GF-D8 (cell line): ENCODE results near the gene ZNF557.
A peak's percentile ranks its signal among the peaks of the same experiment; 100 is the strongest.

Experiments
- DNase-seq: peaks from one replicate; lab custom pipeline; 2025; lab: John Stamatoyannopoulos, UW

ZNF557 gene

GRCh38 chr19:7076151-7076550 lies 6.6 kb downstream of the ZNF557 start:
- DNase-seq: no peak

DNA sequence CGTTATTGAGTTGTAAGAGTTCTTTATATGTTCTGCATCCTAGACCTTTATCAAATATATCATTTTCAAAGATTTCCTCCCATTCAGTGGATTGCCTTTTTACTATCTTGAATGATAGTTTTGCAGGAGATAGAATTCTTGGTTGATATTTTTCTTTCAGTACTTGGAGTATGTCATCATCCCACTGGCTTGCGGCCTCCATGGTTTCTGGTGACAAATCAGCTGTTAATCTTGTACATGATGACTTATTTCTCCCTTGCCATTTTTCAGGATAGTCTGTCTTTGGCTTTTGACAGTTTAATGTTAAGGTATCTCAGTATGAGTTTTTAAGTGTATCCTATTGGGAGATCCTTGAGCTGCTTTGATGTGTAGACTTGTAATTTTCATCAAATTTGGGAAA lies 8.5 kb downstream of the ZNF557 start:
- DNase-seq: no peak

DNA sequence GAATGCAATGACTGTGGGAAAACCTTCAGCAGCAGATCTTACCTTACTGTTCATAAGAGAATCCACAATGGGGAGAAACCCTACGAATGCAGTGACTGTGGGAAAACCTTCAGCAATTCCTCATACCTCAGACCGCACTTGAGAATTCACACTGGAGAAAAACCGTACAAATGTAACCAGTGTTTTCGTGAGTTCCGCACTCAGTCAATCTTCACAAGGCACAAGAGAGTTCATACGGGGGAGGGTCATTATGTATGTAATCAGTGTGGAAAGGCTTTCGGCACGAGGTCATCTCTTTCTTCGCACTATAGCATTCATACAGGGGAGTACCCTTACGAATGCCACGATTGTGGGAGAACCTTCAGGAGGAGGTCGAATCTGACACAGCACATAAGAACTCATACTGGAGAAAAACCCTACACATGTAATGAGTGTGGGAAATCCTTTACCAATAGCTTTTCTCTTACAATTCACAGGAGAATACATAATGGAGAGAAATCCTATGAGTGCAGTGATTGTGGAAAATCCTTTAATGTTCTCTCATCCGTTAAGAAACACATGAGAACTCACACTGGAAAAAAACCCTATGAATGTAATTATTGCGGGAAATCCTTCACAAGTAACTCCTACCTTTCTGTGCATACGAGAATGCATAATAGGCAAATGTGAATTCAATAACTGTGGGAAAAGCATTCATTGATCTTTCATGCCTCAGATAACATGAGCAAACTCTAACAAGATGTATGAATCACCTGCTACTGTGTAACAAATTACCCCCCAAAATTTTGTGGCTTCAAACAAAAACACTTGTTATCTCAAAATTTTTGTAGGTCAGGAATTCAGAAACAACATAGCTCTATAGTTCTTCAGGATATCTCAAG lies 13.8 kb downstream of the ZNF557 start:
- no peak for DNase-seq

DNA sequence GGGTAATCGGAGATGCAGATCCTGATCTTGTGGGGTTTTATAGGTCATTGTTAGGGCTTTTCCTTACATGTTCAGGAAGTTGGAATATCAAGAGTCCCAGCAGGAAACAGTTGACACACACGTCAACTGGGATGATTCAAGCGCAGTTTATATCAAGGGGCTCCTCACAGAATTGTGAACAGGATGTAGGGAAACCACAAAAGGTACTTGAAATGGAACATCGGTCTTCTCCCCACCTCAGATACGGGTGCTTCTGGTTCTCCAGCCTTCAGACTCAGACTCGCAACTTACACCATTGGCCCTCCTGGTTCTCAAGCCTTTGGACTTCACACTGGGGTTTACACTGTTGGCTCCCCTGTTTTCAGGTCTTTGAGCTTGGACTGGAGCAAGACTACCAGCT lies 19.5 kb downstream of the ZNF557 start:
- DNase-seq: no peak

DNA sequence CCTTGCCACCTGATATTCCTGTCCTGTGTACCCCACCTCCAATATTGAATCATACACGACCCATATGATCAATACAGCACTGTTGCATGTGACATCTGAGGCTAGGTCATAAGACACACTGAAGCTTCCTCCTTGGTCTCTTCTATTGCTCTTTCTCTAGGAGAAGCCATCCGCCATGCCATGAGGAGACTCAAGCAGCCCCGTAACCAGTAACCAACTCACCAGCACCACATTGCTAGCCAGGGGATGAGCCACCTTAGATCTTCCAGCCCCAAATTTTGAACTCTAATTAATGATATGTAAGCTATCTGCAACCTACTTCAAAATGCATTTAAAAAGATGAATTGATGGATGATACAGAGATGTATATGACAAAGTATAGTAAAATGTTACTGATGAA lies 28.6 kb downstream of the ZNF557 start:
- DNase-seq: no peak

GRCh38 chr19:7098701-7099596 lies 29.4 kb downstream of the ZNF557 start:
- peak; percentile 59 for DNase-seq

- DNase-seq: no peak
These were observed 30.1 kb downstream of the ZNF557 start for GRCh38 chr19:7099597-7099921.

- no peak for DNase-seq
These were observed 32.2 kb downstream of the ZNF557 start for GRCh38 chr19:7101498-7102253.

- no peak for DNase-seq
These were observed 35.4 kb downstream of the ZNF557 start for GRCh38 chr19:7104747-7105447.

GRCh38 chr19:7106711-7107657 lies 37.5 kb downstream of the ZNF557 start:
- no peak for DNase-seq

DNA sequence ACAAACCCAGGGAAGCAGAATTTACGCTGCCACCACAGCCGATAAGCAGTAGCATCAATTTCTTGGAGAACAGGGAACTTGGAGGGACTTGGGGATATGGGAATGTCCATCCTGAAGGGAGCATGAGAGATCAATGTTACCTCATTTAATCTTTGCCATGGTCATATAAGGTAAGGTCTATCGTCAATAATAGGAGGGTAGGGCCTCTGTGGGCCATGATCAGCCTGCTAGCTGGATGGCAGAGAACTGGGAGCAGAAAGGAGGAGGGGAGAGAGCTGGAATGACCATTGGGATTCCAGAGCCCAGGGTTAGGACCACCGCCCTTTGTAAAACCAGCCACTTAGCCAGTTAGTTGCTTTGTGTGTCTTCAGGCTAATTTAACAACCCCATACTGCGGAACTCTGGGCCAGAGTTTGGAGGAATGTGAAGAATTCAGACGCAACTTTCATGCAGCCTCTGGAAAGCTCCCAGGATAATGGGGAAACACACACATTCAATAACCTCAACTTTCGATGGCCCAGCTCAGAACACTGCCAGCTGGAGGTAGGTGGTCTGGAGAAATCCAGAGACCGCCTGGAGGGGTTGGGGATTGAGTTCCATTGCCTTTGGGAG lies 40.3 kb downstream of the ZNF557 start:
- DNase-seq: no peak

GRCh38 chr19:7112675-7113074 lies 43.2 kb downstream of the ZNF557 start:
- DNase-seq: no peak

GRCh38 chr19:7113233-7113632 lies 43.7 kb downstream of the ZNF557 start:
- no peak for DNase-seq

DNA sequence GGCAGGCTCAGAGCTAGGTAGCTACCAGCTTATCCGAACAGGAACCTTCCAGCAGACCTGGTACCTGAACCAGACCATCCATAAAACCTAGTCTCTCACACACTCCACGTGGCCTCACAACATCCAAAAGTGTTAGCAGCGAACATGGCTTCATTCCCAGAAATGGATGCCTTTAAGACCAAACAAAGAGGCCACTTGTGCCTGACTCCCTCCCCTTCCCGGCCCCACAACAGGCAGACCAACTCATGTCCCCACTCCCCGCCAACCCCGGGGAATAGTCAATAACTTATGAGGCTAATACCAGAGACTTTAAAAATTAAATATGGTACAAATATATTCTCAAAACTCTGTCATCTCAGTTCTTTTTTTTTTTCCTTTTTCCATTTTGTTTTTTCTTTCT lies 46.2 kb downstream of the ZNF557 start:
- DNase-seq: no peak

- DNase-seq: no peak
These were observed 47.7 kb downstream of the ZNF557 start for GRCh38 chr19:7117248-7117647.

GRCh38 chr19:7119582-7119981 lies 50.1 kb downstream of the ZNF557 start:
- DNase-seq: no peak

DNA sequence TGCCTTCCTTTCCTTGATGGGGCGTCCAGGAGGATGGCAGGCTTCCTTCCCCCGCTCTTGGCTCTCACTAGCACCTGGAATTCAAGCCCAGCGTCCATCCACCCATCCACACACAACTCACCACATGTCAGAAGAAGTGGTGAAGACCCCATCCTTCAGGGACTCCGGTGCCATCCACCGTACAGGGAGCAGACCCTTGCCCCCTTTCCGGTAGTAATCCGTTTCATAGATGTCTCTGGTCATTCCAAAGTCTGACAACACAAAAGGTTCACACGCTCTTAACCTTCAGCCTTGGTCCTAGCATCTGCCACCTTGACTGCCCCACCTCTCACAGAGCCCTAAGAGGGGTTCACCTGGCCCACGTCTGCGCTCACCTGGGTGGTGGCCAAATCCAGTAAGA lies 51.0 kb downstream of the ZNF557 start:
- DNase-seq: no peak

GRCh38 chr19:7122701-7123100 lies 53.2 kb downstream of the ZNF557 start:
- DNase-seq: no peak

DNA sequence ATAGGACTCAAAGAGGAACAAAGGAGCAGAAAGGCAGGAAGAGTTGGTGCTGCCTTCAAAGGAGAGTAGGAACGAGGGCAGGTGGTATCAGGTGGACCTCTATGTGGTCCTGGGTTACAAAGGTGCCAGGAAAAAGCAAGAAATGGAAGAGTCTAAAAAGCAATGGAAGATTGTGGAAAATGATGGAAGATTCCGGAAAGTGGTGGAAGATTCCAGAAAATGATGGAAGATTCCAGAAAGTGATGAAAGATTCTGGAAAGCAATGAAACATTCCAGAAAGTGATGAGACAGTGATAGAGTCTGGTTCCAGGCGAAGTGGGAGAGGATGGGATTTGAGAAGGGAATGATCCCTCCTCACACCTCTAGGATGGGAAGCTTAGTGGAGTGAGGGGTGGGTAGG lies 55.3 kb downstream of the ZNF557 start:
- no peak for DNase-seq

DNA sequence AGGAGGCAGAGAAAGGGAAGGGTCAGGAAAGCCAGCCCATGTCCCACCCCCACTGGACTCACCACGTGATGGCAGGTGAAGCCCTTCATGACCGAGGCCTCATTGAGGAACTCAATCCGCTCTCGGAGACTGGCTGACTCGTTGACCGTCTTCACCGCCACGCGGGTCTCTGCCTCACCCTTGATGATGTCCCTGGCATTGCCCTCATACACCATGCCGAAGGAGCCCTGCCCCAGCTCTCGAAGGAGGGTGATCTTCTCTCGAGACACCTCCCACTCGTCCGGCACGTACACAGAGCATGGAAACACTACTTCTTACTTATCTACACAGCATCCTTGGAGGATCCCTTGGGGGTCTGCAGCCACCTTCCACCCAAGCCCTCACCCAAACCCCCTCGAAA lies 55.7 kb downstream of the ZNF557 start:
- DNase-seq: no peak
